Midbrain (tissue), 1 donor: ENCODE measurements around the gene ADSS2.
"Not testable (repeated sequence)": the region's sequence is repeated elsewhere in the genome, so short reads cannot be mapped to it uniquely, and the experiment has no call there.

Experiments
- DNase-seq: peaks from one replicate; lab custom pipeline; 2025; lab: John Stamatoyannopoulos, UW

The ADSS2 gene

DNA sequence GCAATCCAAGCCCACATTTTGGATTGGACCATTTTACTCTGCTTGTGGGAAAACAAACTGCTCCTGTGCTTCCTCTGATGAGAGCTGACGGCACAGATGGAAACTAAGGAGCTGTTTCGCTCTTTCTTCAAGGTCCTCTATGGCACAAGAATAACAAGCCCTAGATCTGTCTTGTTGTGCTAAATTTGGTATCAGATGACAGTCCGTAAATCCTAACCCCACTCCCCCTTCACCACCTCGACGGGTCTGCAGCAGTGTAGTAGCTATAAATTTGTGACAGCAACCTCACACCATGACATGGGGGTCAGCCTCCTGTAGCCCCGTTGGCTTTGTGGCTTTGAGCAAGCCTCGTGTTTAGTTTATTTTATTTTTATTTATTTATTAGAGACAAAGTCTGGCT is 85.9 kb downstream of the ADSS2 start:
- DNase-seq = no peak

DNA sequence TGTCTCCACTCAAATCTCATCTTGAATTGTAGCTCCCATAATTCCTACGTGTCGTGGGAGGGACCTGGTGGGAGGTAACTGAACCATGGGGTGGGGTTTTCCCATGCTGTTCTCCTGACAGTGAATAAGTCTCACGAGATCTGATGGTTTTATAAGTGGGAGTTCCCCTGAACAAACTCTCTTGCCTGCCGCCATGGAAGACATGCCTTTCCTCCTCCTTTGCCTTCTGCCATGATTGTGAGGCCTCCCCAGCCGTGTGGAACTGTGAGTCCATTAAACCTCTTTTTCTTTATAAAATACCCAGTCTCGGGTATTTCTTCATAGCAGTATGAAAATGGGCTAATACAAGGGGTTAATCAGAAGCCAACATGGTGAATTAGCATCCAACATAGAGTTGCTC is 86.4 kb downstream of the ADSS2 start:
- not testable (repeated sequence) for DNase-seq

DNA sequence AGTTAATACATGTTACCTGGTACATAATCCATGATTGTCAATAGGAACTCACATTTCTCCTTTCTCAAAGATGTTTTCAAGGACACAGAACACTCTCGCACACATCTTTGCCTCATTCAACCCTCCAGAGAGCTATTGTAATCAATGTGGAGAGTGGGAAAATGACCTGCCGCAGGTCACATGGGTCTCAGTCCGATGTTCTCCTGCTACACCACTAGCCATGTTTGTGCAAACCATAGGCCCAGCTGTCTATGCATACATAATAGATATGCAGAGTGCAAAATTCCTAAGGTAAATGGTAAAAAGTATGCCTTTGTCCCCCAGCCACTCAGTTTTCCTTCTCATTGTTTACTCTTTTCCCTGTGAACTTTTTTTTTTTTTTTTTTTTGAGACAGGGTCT is 89.2 kb downstream of the ADSS2 start:
- DNase-seq = no peak

DNA sequence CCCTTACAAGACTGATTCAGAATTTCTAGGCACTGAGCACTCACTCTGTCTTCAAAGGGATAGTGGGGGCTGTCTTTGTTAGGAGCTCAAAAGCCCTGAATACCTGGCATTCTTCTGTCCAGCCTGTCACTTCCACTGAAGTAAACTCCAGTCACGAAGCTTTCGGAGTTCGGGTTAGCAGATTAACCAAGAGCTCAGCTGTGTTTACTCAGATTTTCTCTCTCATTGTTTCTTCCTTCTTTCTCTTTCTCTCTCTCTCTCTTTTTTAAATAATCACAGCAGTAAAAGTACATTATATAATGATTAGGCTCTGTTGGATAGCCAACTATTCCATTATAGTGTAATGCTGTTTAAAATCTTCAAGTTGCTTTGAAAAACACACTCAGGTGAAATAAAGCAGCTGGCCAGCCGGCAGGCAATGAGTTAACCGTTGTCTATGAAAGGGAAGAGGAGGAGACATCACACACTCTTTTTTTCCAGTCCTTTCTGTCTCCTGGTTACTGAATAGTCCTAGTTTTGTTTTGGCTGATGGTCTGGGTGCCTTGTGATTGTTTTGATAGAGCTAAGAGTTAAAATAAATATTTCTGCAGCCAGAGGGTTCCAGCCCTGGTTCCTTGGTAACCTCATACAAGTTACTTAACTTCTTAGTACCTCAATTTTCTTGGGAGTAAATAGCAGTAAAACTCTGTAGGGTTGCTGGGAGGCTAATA is 89.8 kb downstream of the ADSS2 start:
- DNase-seq = peak; percentile 21
